Keratinocyte (primary cell): Measurements from ENCODE around the gene LHFPL2. TPM values are rescaled to one million over a fixed set of nuclear protein-coding genes. Genes with fewer than 3 reads are reported as not detected.

Source experiments
- DNase-seq: peaks from one replicate; pipeline ENCODE4 v3.0.0-alpha.2; 2011; ENCODE audit warnings: low read depth, missing footprints, low spot score
- FAIRE-seq: peaks from 2 replicates; lab custom pipeline; 2011; peaks lifted over from hg19 to GRCh38; lab: Jason Lieb, UNC
- H2AFZ ChIP-seq: 2 replicates; pipeline ENCODE4 v1.6.0; 2012; ENCODE audit warnings: low read length, control low read depth, inconsistent platforms; ENCODE audit not compliant: control insufficient read depth
- H3K27ac ChIP-seq: 2 replicates; pipeline ENCODE4 v1.5.1; 2011; ENCODE audit warnings: low read length; ENCODE audit not compliant: control insufficient read depth, insufficient read depth
- H3K27me3 ChIP-seq: 3 replicates; pipeline ENCODE4 v1.6.0; 2011; ENCODE audit warnings: low read length; ENCODE audit not compliant: control insufficient read depth, insufficient read depth; ENCODE audit errors: extremely low read depth
- H3K36me3 ChIP-seq, 2 experiments: 2 replicates in 1 of 2; 3 replicates in 1 of 2; pipeline ENCODE4 v1.5.1; 2011; ENCODE audit warnings: low read length in 2 of 2, mild to moderate bottlenecking in 1 of 2; ENCODE audit not compliant: control insufficient read depth in 2 of 2, insufficient read depth in 2 of 2; ENCODE audit errors: extremely low read depth in 1 of 2
- H3K4me1 ChIP-seq: 3 replicates; pipeline ENCODE4 v1.5.1; 2011; ENCODE audit warnings: low read length; ENCODE audit not compliant: control insufficient read depth, insufficient read depth; ENCODE audit errors: extremely low read depth
- H3K4me2 ChIP-seq: 3 replicates; pipeline ENCODE4 v1.6.0; 2011; ENCODE audit warnings: low read depth, low read length; ENCODE audit not compliant: control insufficient read depth, insufficient read depth; ENCODE audit errors: extremely low read depth
- H3K4me3 ChIP-seq, 3 experiments: fragments of 200-600 bp in 1 of 3; sonication (generic) in 1 of 3; 2 replicates in 2 of 3; 3 replicates in 1 of 3; pipeline ENCODE4 v1.5.1; 2011 to 2016; ENCODE audit warnings: low read length in 3 of 3, mild to moderate bottlenecking in 3 of 3, control low read depth in 2 of 3, inconsistent platforms in 1 of 3, low read depth in 1 of 3, mixed read lengths in 1 of 3, mixed run types in 1 of 3, moderate library complexity in 1 of 3; ENCODE audit not compliant: control insufficient read depth in 2 of 3, insufficient read depth in 2 of 3; ENCODE audit errors: extremely low read depth in 1 of 3
- H3K79me2 ChIP-seq: 2 replicates; pipeline ENCODE4 v1.6.0; 2012; ENCODE audit warnings: low read length; ENCODE audit not compliant: control insufficient read depth, insufficient read depth
- H3K9ac ChIP-seq: 3 replicates; pipeline ENCODE4 v1.6.0; 2011; ENCODE audit warnings: low read length; ENCODE audit not compliant: control insufficient read depth, insufficient read depth; ENCODE audit errors: extremely low read depth
- H3K9me1 ChIP-seq: 3 replicates; pipeline ENCODE4 v1.6.0; 2011; ENCODE audit warnings: low read length; ENCODE audit not compliant: control insufficient read depth, insufficient read depth; ENCODE audit errors: extremely low read depth
- H3K9me3 ChIP-seq: 2 replicates; pipeline ENCODE4 v1.5.1; 2012; ENCODE audit warnings: low read depth, low read length; ENCODE audit not compliant: control insufficient read depth
- H4K20me1 ChIP-seq: 3 replicates; pipeline ENCODE4 v1.6.0; 2011; ENCODE audit warnings: low read length; ENCODE audit not compliant: control insufficient read depth, insufficient read depth; ENCODE audit errors: extremely low read depth
- CTCF ChIP-seq, 3 experiments: IDR thresholded peaks in 1 of 3; conservative IDR thresholded peaks in 1 of 3; optimal IDR thresholded peaks in 1 of 3; 2 replicates in 2 of 3; 3 replicates in 1 of 3; pipeline versions ENCODE3 to v1.5.1; 2011; ENCODE audit warnings: low read length in 3 of 3, mild to moderate bottlenecking in 3 of 3, moderate library complexity in 2 of 3, control low read depth in 1 of 3, inconsistent platforms in 1 of 3; ENCODE audit not compliant: insufficient read depth in 2 of 3; ENCODE audit errors: extremely low read depth in 1 of 3
- EZH2 ChIP-seq: IDR thresholded peaks from one replicate; pipeline ENCODE4 v1.6.1; 2012; ENCODE audit warnings: inconsistent platforms, mild to moderate bottlenecking, low read length, moderate library complexity
- dilution Hi-C: fragments of 300-500 bp; cut with MboI; formaldehyde crosslinking; loops from one replicate; pipeline ENCODE4 v1.7.0; 2020; ENCODE audit warnings: low sequenced_read_pairs; ENCODE audit not compliant: extremely low pct_ligation_motif_present
- polyA plus RNA-seq, 5 experiments: library from polyadenylated mRNA; depleted of rRNA in 3 of 5; stranded (reverse) in 3 of 5; stranded (forward) in 1 of 5; unstranded in 1 of 5; fragments of >200 nt; gene quantifications; 1 replicate in 1 of 5; 2 replicates in 3 of 5; 3 replicates in 1 of 5; pipeline versions ENCODE4 v1.2.1 to v1.2.3, GENCODE V29; 2011 to 2012; ENCODE audit warnings: missing spikeins in 2 of 5, low read depth in 1 of 5, low replicate concordance in 1 of 5

The LHFPL2 gene
- polyA plus RNA-seq, 1 donor (not counting 4 experiments of a cell fraction or from before 2014, with no cell fraction given) = 11.4 TPM

GRCh38 chr5:78600687-78601414 lies 47.7 kb downstream of the LHFPL2 start:
- no peak overlapping the region for H3K4me3 ChIP-seq
- H3K79me2 ChIP-seq = peaks cover 6% of the 10 kb centered on the region
- H4K20me1 ChIP-seq = no peaks in the 10 kb centered on the region
- H3K9ac ChIP-seq = no peak overlapping the region
- H3K9me3 ChIP-seq = no peaks in the 10 kb centered on the region
- H3K27ac ChIP-seq = no peak overlapping the region
- FAIRE-seq (no peak), DNase-seq (no peak)
- no peaks in the 10 kb centered on the region for H3K27me3 ChIP-seq
- H3K4me2 ChIP-seq = no peak overlapping the region
- H3K9me1 ChIP-seq = peaks cover 3% of the 10 kb centered on the region
- dilution Hi-C loops = no loop called here
- H3K36me3 ChIP-seq = peaks cover 0 to 5% of the 10 kb centered on the region in 2 experiments
- TF ChIP-seq EZH2 (no peak), CTCF (optimal IDR thresholded peaks at IDR 0.05 in 1 of 3, IDR thresholded peaks at IDR 0.05 in 1 of 3, conservative IDR thresholded peaks at IDR 0.05 in 1 of 3; ENCODE audit: extremely low read depth in 1 of 3, insufficient read depth in 2 of 3, low read length in 3 of 3) (no peak)
- H3K4me1 ChIP-seq = peaks cover 30% of the 10 kb centered on the region
- H2AFZ ChIP-seq = no peak overlapping the region

- H3K9me3 ChIP-seq = no peaks in the 10 kb centered on the region
- FAIRE-seq (no peak), DNase-seq (no peak)
- H3K27me3 ChIP-seq = no peaks in the 10 kb centered on the region
- no peak overlapping the region for H3K4me2 ChIP-seq
- no peaks in the 10 kb centered on the region for H3K9me1 ChIP-seq
- no peak overlapping the region for H2AFZ ChIP-seq
- peaks cover 0 to 5% of the 10 kb centered on the region in 2 experiments for H3K36me3 ChIP-seq
- H4K20me1 ChIP-seq = no peaks in the 10 kb centered on the region
- TF ChIP-seq CTCF (optimal IDR thresholded peaks at IDR 0.05 in 1 of 3, IDR thresholded peaks at IDR 0.05 in 1 of 3, conservative IDR thresholded peaks at IDR 0.05 in 1 of 3; ENCODE audit: extremely low read depth in 1 of 3, insufficient read depth in 2 of 3, low read length in 3 of 3) = no peak
- TF ChIP-seq EZH2 = no peak
- peaks cover 36% of the 10 kb centered on the region for H3K4me1 ChIP-seq
- H3K27ac ChIP-seq = no peak overlapping the region
- H3K9ac ChIP-seq = no peak overlapping the region
- dilution Hi-C loops = no loop called here
- H3K4me3 ChIP-seq = no peak overlapping the region
- H3K79me2 ChIP-seq = peaks cover 8% of the 10 kb centered on the region
Measured at GRCh38 chr5:78598973-78599372, 49.6 kb downstream of the LHFPL2 start.
